ENCODE data around the gene WDR62.

WDR62 gene

GRCh38 chr19:36081894-36082293 lies 27.2 kb downstream of the WDR62 start:
- DNase-seq, result no peak

- DNase-seq, result no peak
Observed at GRCh38 chr19:36082916-36083315, 28.2 kb downstream of the WDR62 start.

GRCh38 chr19:36084231-36085009 lies 29.7 kb downstream of the WDR62 start:
- DNase-seq, result no peak

- DNase-seq, result no peak
Observed at GRCh38 chr19:36086326-36086725, 31.6 kb downstream of the WDR62 start.

- DNase-seq, result no peak
Observed at GRCh38 chr19:36089847-36090246, 35.1 kb downstream of the WDR62 start.

- no peak for DNase-seq
Observed at GRCh38 chr19:36090910-36091695, 36.4 kb downstream of the WDR62 start.

- DNase-seq, result no peak
Observed at GRCh38 chr19:36092566-36092965, 37.9 kb downstream of the WDR62 start.

GRCh38 chr19:36093146-36093662 lies 38.5 kb downstream of the WDR62 start:
- no peak for DNase-seq

- DNase-seq, result no peak
Observed at GRCh38 chr19:36093687-36094086, 39.0 kb downstream of the WDR62 start.

- no peak for DNase-seq
Observed at GRCh38 chr19:36097036-36097435, 42.3 kb downstream of the WDR62 start.

GRCh38 chr19:36099166-36099785 lies 44.6 kb downstream of the WDR62 start:
- DNase-seq, result no peak

- no peak for DNase-seq
Observed at GRCh38 chr19:36100476-36100875, 45.8 kb downstream of the WDR62 start.

GRCh38 chr19:36101550-36102327 lies 47.0 kb downstream of the WDR62 start:
- DNase-seq, result no peak

- DNase-seq, result no peak
Observed at GRCh38 chr19:36103040-36103626, 48.4 kb downstream of the WDR62 start.

GRCh38 chr19:36103842-36104552 lies 49.3 kb downstream of the WDR62 start:
- DNase-seq, result no peak

GRCh38 chr19:36106441-36106840 lies 51.7 kb downstream of the WDR62 start:
- no peak for DNase-seq

GRCh38 chr19:36106991-36107390 lies 52.3 kb downstream of the WDR62 start:
- no peak for DNase-seq

GRCh38 chr19:36108684-36109083 lies 54.0 kb downstream of the WDR62 start:
- no peak for DNase-seq

GRCh38 chr19:36110487-36111199 lies 55.9 kb downstream of the WDR62 start, which contains the start of gene OVOL3:
Gene OVOL3 (plus strand): TSS chr19:36111143. CDS start chr19:36111203, 60 bp downstream.
- peak; percentile 34 for DNase-seq

- DNase-seq, result peak; percentile 29
Observed at GRCh38 chr19:36111200-36111539, 56.5 kb downstream of the WDR62 start.

- DNase-seq, result no peak
Observed at GRCh38 chr19:36112678-36113077, 58.0 kb downstream of the WDR62 start.
